GM12878 (cell line): ENCODE results near the gene MARCHF2. TPM values are rescaled to one million over a fixed set of nuclear protein-coding genes. Genes with fewer than 3 reads are reported as not detected.

ENCODE experiments used
- ATAC-seq: fragments of 200-7000 bp; cut with Tn5 transposase; 3 replicates; pipeline ENCODE4 v1.9.1; 2020; ENCODE audit warnings: mild to moderate bottlenecking, moderate library complexity
- BruUV-seq: library from RNA; stranded (reverse); fragments of 400-500 nt; replicated peaks from 2 replicates; lab custom pipeline; 2021; lab: Mats Ljungman, UMichigan
- CTCF ChIA-PET: fragments of 300-600 bp; sonication (Branson Sonifier 250); formaldehyde crosslinking; extraction: SDS; loops from one replicate; lab custom pipeline; 2021; ENCODE audit warnings: inconsistent platforms; lab: Yijun Ruan, JAX
- POLR2A ChIA-PET: fragments of 350-600 bp; formaldehyde crosslinking; extraction: SDS; loops from one replicate; lab custom pipeline; 2021; ENCODE audit warnings: inconsistent platforms; lab: Charles Lee
- RAD21 ChIA-PET: fragments of 300-600 bp; sonication (Branson Sonifier 250); formaldehyde crosslinking; loops from one replicate; lab custom pipeline; 2023; ENCODE audit warnings: antibody characterized with exemption; ENCODE audit not compliant: unreplicated experiment; lab: Charles Lee
- SMC1A ChIA-PET: fragments of 300-600 bp; sonication (Branson Sonifier 250); formaldehyde crosslinking; loops from one replicate; lab custom pipeline; 2023; ENCODE audit not compliant: unreplicated experiment, uncharacterized antibody; lab: Charles Lee
- DNase-seq: peaks from one replicate; pipeline ENCODE4 v3.0.0-alpha.2; 2011; ENCODE audit warnings: low read depth, low spot score
- FAIRE-seq: peaks from 3 replicates; lab custom pipeline; 2011; peaks lifted over from hg19 to GRCh38; lab: Jason Lieb, UNC
- H2AFZ ChIP-seq: 2 replicates; pipeline ENCODE4 v1.6.0; 2011; ENCODE audit warnings: low read depth, low read length, control low read depth; ENCODE audit not compliant: control insufficient read depth
- H3K27ac ChIP-seq: 2 replicates; pipeline ENCODE4 v1.5.1; 2011; ENCODE audit warnings: control low read depth; ENCODE audit not compliant: control insufficient read depth, insufficient read depth
- H3K27me3 ChIP-seq, 2 experiments: replicated peaks in 1 of 2; 2 replicates each; pipeline versions ENCODE4 v1.6.0 to v1.6.1; 2011; ENCODE audit warnings: low read length in 1 of 2; ENCODE audit not compliant: control insufficient read depth in 2 of 2, insufficient read depth in 2 of 2
- H3K36me3 ChIP-seq, 2 experiments: 2 replicates each; pipeline ENCODE4 v1.5.1; 2011; ENCODE audit warnings: low read length in 1 of 2; ENCODE audit not compliant: control insufficient read depth in 2 of 2, insufficient read depth in 2 of 2
- H3K4me1 ChIP-seq: 2 replicates; pipeline ENCODE4 v1.6.1; 2011; ENCODE audit warnings: mild to moderate bottlenecking, low read length, moderate library complexity, mixed read lengths; ENCODE audit not compliant: control insufficient read depth, insufficient read depth
- H3K4me2 ChIP-seq: 2 replicates; pipeline ENCODE4 v1.6.0; 2011; ENCODE audit warnings: control low read depth; ENCODE audit not compliant: control insufficient read depth, insufficient read depth
- H3K4me3 ChIP-seq: fragments of 200-600 bp; sonication (generic); 2 replicates; pipeline ENCODE4 v1.5.1; 2016
- H3K79me2 ChIP-seq: 2 replicates; pipeline ENCODE4 v1.6.0; 2011; ENCODE audit warnings: low read length; ENCODE audit not compliant: control insufficient read depth, insufficient read depth
- H3K9ac ChIP-seq: 2 replicates; pipeline ENCODE4 v1.8.0; 2011; ENCODE audit warnings: low read length, control low read depth, mixed read lengths; ENCODE audit not compliant: control insufficient read depth, insufficient read depth
- H3K9me3 ChIP-seq: replicated peaks from 3 replicates; pipeline ENCODE4 v1.5.1; 2011; ENCODE audit warnings: mild to moderate bottlenecking, low read length; ENCODE audit not compliant: control insufficient read depth, insufficient read depth
- H4K20me1 ChIP-seq: 2 replicates; pipeline ENCODE4 v1.6.0; 2011; ENCODE audit not compliant: control insufficient read depth, insufficient read depth
- ESRRA ChIP-seq: IDR thresholded peaks from 2 replicates; pipeline ENCODE4 v1.6.1; 2012; ENCODE audit warnings: mild to moderate bottlenecking, low read length, improper control_type of control experiment
- FOXM1 ChIP-seq: IDR thresholded peaks from 2 replicates; pipeline ENCODE4 v1.6.1; 2012; ENCODE audit warnings: low read depth, mild to moderate bottlenecking, inconsistent platforms, low read length, moderate library complexity
- KAT2A ChIP-seq: conservative IDR thresholded peaks from 2 replicates; pipeline ENCODE4 v1.6.1; 2011; ENCODE audit warnings: low read depth, low read length; ENCODE audit not compliant: control insufficient read depth
- NR2C1 ChIP-seq: fragments of 450-650 bp; IDR thresholded peaks from 2 replicates; pipeline ENCODE4 v1.6.1; 2017; ENCODE audit warnings: antibody characterized with exemption, mild to moderate bottlenecking, moderate library complexity
- RELA ChIP-seq: fragments of 450-650 bp; IDR thresholded peaks from 2 replicates; pipeline ENCODE4 v1.8.0; 2014; ENCODE audit warnings: borderline replicate concordance; ENCODE audit not compliant: partially characterized antibody
- RFX5 ChIP-seq: IDR thresholded peaks from 2 replicates; pipeline ENCODE4 v1.6.1; 2011; ENCODE audit warnings: low read depth, low read length, improper control_type of control experiment
- RUNX3 ChIP-seq: IDR thresholded peaks from 2 replicates; pipeline ENCODE4 v1.6.1; 2012; ENCODE audit warnings: low read length, inconsistent platforms
- SIN3A ChIP-seq: IDR thresholded peaks from 2 replicates; pipeline ENCODE4 v1.6.1; 2012; ENCODE audit warnings: low read depth, low read length, improper control_type of control experiment
- SMAD5 ChIP-seq: IDR thresholded peaks from 2 replicates; pipeline ENCODE4 v1.6.1; 2016; ENCODE audit warnings: antibody characterized with exemption, low read depth
- SMC3 ChIP-seq: IDR thresholded peaks from 2 replicates; pipeline ENCODE4 v1.6.1; 2011; ENCODE audit warnings: low read length, improper control_type of control experiment, borderline replicate concordance
- STAT3 ChIP-seq: IDR thresholded peaks from 2 replicates; pipeline ENCODE4 v1.6.1; 2011; ENCODE audit warnings: low read depth, low read length, improper control_type of control experiment
- ZNF24 ChIP-seq: fragments of 450-650 bp; IDR thresholded peaks from 2 replicates; pipeline ENCODE4 v1.6.1; 2017; ENCODE audit warnings: antibody characterized with exemption, mild to moderate bottlenecking
- ZNF274 ChIP-seq: IDR thresholded peaks from one replicate; pipeline ENCODE4 v1.8.0; 2011; ENCODE audit not compliant: insufficient read length, insufficient read depth
- WGBS: methylation state at CpG from one replicate; pipeline ENCODE4 v1.1.6; 2016; ENCODE audit warnings: low lambda C conversion rate; ENCODE audit not compliant: insufficient replicate concordance, insufficient coverage; ENCODE audit errors: missing lambda C conversion rate; 5-methylcytosine and 5-hydroxymethylcytosine counted together
- in situ Hi-C: fragments of 300-500 bp; cut with MboI; formaldehyde crosslinking; loops from 9 replicates; pipeline ENCODE4 v1.14.3; 2018; ENCODE audit warnings: mixed read lengths
- intact Hi-C: fragments of 100-400 bp; cut with micrococcal nuclease; formaldehyde crosslinking; loops from one replicate; pipeline ENCODE4 v1.14.2; 2022; ENCODE audit not compliant: unreplicated experiment
- polyA plus RNA-seq, 11 experiments: library from polyadenylated mRNA; depleted of rRNA in 4 of 11; unstranded in 6 of 11; stranded (reverse) in 5 of 11; fragments of >200 nt; fragmentation: Nextera tagmentation in 4 of 11; fragmentation: Illumina TruSeq in 1 of 11; extraction: Ambion mirVana in 4 of 11; extraction: Trizol in 1 of 11; gene quantifications; 1 replicate in 1 of 11; 2 replicates in 10 of 11; pipeline versions ENCODE4 v1.2.1 to v1.2.3, GENCODE V29; 2011 to 2016; ENCODE audit warnings: inconsistent platforms in 2 of 11, missing spikeins in 2 of 11, low read depth in 1 of 11
- total RNA-seq, 4 experiments: library from RNA; depleted of rRNA in 3 of 4; stranded (reverse); fragments of >200 nt in 3 of 4; fragmentation: Illumina TruSeq in 1 of 4; extraction: Trizol in 1 of 4; gene quantifications; 2 replicates each; pipeline versions ENCODE4 v1.2.1 to v1.2.3, GENCODE V29; 2013 to 2021
- TF ChIP-seq, protein P1 (sequence below): fragments of 450-650 bp; IDR thresholded peaks from 2 replicates; pipeline ENCODE4 v1.6.1; 2017; ENCODE audit warnings: antibody characterized with exemption, mild to moderate bottlenecking, moderate library complexity
- TF ChIP-seq, protein P2 (sequence below): fragments of 150-350 bp; IDR thresholded peaks from 2 replicates; pipeline ENCODE4 v1.6.1; 2016; ENCODE audit warnings: low read depth, low read length
- TF ChIP-seq, protein P3 (sequence below): fragments of 450-650 bp; IDR thresholded peaks from 2 replicates; pipeline ENCODE4 v1.6.1; 2017; ENCODE audit warnings: mild to moderate bottlenecking, moderate library complexity

The MARCHF2 gene
- total and polyA plus RNA-seq, 10 of the 15 experiments (the other 5 are each of a cell fraction or from before 2014, with no cell fraction given): 1.6 to 30.3 (median 10.8) TPM

DNA sequence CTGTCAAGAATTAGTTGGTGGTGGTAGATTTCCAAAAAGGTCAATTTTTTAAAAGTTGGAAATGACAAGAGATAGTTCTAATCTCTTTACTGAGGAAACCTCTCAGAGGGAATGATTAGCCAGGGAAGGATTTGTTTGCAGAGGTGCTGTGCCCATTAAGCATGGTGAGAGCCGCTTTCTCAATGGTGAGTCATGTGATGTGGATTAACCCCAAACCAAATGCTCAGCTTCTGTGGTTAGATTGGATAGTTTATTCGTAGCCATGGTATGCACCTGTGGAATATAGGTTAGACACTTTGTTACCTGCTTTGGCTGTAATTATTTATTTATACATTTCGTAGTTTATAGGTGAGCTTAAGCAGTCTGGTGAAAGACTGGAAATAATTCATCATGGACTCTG lies 38.8 kb downstream of the MARCHF2 start:
- peaks cover 12 to 22% of the 10 kb centered on the region in 2 experiments; a peak in 3 of 4 replicates for H3K36me3 ChIP-seq
- H3K27ac ChIP-seq: no peak overlapping the region
- ChIA-PET POLR2A (interaction anchor here (0.5 kb wide), 1 partner anchor 40 kb away, joined by 6 read pairs; no protein-coding TSS in a partner anchor), SMC1A (no interaction called here), CTCF (interaction anchor here (0.6 kb wide), 1 partner anchor 12 kb away, joined by 3 read pairs; no protein-coding TSS in a partner anchor), RAD21 (no interaction called here)
- 85% methylated on average over 3 of the region's 3 CpGs for WGBS
- intact Hi-C loops (no loop called here), in situ Hi-C loops (no loop called here)
- H3K4me2 ChIP-seq: no peak overlapping the region; the same call in 1 of the 2 replicates
- H3K79me2 ChIP-seq: peaks cover 94% of the 10 kb centered on the region
- BruUV-seq: no TSS peak
- no peaks in the 10 kb centered on the region for H3K9me3 ChIP-seq
- ATAC-seq: no peak
- peaks cover 11% of the 10 kb centered on the region for H3K4me1 ChIP-seq
- no peaks in the 10 kb centered on the region for H3K27me3 ChIP-seq
- no peak for DNase-seq
- no peak overlapping the region for H3K4me3 ChIP-seq
- FAIRE-seq: no peak
- no peak overlapping the region for H2AFZ ChIP-seq
- H4K20me1 ChIP-seq: peaks cover 33% of the 10 kb centered on the region
- no peak overlapping the region for H3K9ac ChIP-seq
- TF ChIP-seq RUNX3: no peak
- TF ChIP-seq, protein P1, sequence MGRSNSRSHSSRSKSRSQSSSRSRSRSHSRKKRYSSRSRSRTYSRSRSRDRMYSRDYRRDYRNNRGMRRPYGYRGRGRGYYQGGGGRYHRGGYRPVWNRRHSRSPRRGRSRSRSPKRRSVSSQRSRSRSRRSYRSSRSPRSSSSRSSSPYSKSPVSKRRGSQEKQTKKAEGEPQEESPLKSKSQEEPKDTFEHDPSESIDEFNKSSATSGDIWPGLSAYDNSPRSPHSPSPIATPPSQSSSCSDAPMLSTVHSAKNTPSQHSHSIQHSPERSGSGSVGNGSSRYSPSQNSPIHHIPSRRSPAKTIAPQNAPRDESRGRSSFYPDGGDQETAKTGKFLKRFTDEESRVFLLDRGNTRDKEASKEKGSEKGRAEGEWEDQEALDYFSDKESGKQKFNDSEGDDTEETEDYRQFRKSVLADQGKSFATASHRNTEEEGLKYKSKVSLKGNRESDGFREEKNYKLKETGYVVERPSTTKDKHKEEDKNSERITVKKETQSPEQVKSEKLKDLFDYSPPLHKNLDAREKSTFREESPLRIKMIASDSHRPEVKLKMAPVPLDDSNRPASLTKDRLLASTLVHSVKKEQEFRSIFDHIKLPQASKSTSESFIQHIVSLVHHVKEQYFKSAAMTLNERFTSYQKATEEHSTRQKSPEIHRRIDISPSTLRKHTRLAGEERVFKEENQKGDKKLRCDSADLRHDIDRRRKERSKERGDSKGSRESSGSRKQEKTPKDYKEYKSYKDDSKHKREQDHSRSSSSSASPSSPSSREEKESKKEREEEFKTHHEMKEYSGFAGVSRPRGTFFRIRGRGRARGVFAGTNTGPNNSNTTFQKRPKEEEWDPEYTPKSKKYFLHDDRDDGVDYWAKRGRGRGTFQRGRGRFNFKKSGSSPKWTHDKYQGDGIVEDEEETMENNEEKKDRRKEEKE: no peak
- TF ChIP-seq SMC3: no peak
- TF ChIP-seq ESRRA: no peak
- TF ChIP-seq RELA: no peak
- TF ChIP-seq FOXM1: no peak
- no peak for TF ChIP-seq RFX5
- TF ChIP-seq KAT2A: no peak
- TF ChIP-seq NR2C1: no peak
- no peak for TF ChIP-seq ZNF274
- TF ChIP-seq, protein P2, sequence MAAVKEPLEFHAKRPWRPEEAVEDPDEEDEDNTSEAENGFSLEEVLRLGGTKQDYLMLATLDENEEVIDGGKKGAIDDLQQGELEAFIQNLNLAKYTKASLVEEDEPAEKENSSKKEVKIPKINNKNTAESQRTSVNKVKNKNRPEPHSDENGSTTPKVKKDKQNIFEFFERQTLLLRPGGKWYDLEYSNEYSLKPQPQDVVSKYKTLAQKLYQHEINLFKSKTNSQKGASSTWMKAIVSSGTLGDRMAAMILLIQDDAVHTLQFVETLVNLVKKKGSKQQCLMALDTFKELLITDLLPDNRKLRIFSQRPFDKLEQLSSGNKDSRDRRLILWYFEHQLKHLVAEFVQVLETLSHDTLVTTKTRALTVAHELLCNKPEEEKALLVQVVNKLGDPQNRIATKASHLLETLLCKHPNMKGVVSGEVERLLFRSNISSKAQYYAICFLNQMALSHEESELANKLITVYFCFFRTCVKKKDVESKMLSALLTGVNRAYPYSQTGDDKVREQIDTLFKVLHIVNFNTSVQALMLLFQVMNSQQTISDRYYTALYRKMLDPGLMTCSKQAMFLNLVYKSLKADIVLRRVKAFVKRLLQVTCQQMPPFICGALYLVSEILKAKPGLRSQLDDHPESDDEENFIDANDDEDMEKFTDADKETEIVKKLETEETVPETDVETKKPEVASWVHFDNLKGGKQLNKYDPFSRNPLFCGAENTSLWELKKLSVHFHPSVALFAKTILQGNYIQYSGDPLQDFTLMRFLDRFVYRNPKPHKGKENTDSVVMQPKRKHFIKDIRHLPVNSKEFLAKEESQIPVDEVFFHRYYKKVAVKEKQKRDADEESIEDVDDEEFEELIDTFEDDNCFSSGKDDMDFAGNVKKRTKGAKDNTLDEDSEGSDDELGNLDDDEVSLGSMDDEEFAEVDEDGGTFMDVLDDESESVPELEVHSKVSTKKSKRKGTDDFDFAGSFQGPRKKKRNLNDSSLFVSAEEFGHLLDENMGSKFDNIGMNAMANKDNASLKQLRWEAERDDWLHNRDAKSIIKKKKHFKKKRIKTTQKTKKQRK: no peak
- no peak for TF ChIP-seq SIN3A
- no peak for TF ChIP-seq STAT3
- TF ChIP-seq, protein P3, sequence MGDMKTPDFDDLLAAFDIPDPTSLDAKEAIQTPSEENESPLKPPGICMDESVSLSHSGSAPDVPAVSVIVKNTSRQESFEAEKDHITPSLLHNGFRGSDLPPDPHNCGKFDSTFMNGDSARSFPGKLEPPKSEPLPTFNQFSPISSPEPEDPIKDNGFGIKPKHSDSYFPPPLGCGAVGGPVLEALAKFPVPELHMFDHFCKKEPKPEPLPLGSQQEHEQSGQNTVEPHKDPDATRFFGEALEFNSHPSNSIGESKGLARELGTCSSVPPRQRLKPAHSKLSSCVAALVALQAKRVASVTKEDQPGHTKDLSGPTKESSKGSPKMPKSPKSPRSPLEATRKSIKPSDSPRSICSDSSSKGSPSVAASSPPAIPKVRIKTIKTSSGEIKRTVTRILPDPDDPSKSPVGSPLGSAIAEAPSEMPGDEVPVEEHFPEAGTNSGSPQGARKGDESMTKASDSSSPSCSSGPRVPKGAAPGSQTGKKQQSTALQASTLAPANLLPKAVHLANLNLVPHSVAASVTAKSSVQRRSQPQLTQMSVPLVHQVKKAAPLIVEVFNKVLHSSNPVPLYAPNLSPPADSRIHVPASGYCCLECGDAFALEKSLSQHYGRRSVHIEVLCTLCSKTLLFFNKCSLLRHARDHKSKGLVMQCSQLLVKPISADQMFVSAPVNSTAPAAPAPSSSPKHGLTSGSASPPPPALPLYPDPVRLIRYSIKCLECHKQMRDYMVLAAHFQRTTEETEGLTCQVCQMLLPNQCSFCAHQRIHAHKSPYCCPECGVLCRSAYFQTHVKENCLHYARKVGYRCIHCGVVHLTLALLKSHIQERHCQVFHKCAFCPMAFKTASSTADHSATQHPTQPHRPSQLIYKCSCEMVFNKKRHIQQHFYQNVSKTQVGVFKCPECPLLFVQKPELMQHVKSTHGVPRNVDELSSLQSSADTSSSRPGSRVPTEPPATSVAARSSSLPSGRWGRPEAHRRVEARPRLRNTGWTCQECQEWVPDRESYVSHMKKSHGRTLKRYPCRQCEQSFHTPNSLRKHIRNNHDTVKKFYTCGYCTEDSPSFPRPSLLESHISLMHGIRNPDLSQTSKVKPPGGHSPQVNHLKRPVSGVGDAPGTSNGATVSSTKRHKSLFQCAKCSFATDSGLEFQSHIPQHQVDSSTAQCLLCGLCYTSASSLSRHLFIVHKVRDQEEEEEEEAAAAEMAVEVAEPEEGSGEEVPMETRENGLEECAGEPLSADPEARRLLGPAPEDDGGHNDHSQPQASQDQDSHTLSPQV: no peak
- no peak for TF ChIP-seq ZNF24
- no peak for TF ChIP-seq SMAD5
